Activated T-cell treated with anti-CD3 and anti-CD28 coated beads, Interleukin-2, amount 50 U/mL, for 24 hours (primary cell): ENCODE data around the gene PHOX2A.

Experiments used
- DNase-seq: peaks from one replicate; pipeline ENCODE4 v3.0.0-alpha.2; 2020
- H3K27ac Mint-ChIP-seq: 2 replicates; pipeline ENCODE4 v1.8.0; 2020; ENCODE audit warnings: mild to moderate bottlenecking, mixed read lengths
- H3K27me3 Mint-ChIP-seq: 2 replicates; pipeline ENCODE4 v1.8.0; 2020; ENCODE audit warnings: mixed read lengths
- H3K36me3 Mint-ChIP-seq: 2 replicates; pipeline ENCODE4 v1.8.0; 2020; ENCODE audit warnings: low read depth, mixed read lengths
- H3K4me1 Mint-ChIP-seq: 2 replicates; pipeline ENCODE4 v1.8.0; 2020; ENCODE audit warnings: low read depth, mixed read lengths
- H3K4me3 Mint-ChIP-seq: 2 replicates; pipeline ENCODE4 v1.8.0; 2020; ENCODE audit warnings: mild to moderate bottlenecking, moderate library complexity, mixed read lengths
- H3K9me3 Mint-ChIP-seq: 2 replicates; pipeline ENCODE4 v1.8.0; 2020; ENCODE audit warnings: mixed read lengths

PHOX2A gene

GRCh38 chr11:72233773-72234513 lies 10.0 kb downstream of the PHOX2A start:
- H3K4me3 Mint-ChIP-seq = no peak overlapping the region
- H3K36me3 Mint-ChIP-seq = peaks cover 94% of the 10 kb centered on the region
- no peak for DNase-seq
- no peaks in the 10 kb centered on the region for H3K9me3 Mint-ChIP-seq
- peak overlapping the region; percentile 58 for H3K27ac Mint-ChIP-seq
- no peaks in the 10 kb centered on the region for H3K4me1 Mint-ChIP-seq
- H3K27me3 Mint-ChIP-seq = peaks cover 3% of the 10 kb centered on the region

- no peaks in the 10 kb centered on the region for H3K4me1 Mint-ChIP-seq
Observed at GRCh38 chr11:72233056-72233772, 10.8 kb downstream of the PHOX2A start.

GRCh38 chr11:72232260-72233055 lies 11.5 kb downstream of the PHOX2A start:
- Mint-ChIP-seq H3K9me3 (no peaks in the 10 kb centered on the region), H3K27ac (no peak overlapping the region), H3K4me1 (no peaks in the 10 kb centered on the region), H3K27me3 (no peaks in the 10 kb centered on the region), H3K36me3 (peaks cover 98% of the 10 kb centered on the region), H3K4me3 (no peak overlapping the region)
- no peak for DNase-seq

More at GRCh38 chr11:72233056-72233772, 10.8 kb downstream of the PHOX2A start:
- DNase-seq = no peak
- Mint-ChIP-seq H3K9me3 (no peaks in the 10 kb centered on the region), H3K36me3 (peaks cover 97% of the 10 kb centered on the region), H3K27ac (no peak overlapping the region), H3K4me3 (no peak overlapping the region), H3K27me3 (no peaks in the 10 kb centered on the region)

- Mint-ChIP-seq H3K27ac (peak overlapping the region; percentile 29), H3K27me3 (no peaks in the 10 kb centered on the region), H3K9me3 (no peaks in the 10 kb centered on the region), H3K4me3 (no peak overlapping the region), H3K36me3 (peaks cover 92% of the 10 kb centered on the region), H3K4me1 (no peaks in the 10 kb centered on the region)
- DNase-seq = no peak
Observed at GRCh38 chr11:72231396-72232259, 12.3 kb downstream of the PHOX2A start.

- DNase-seq = no peak
- H3K4me3 Mint-ChIP-seq = no peak overlapping the region
- H3K9me3 Mint-ChIP-seq = no peaks in the 10 kb centered on the region
- H3K4me1 Mint-ChIP-seq = peaks cover 5% of the 10 kb centered on the region
- H3K27ac Mint-ChIP-seq = peak overlapping the region; percentile 29
- no peaks in the 10 kb centered on the region for H3K27me3 Mint-ChIP-seq
- peaks cover 84% of the 10 kb centered on the region for H3K36me3 Mint-ChIP-seq
Observed at GRCh38 chr11:72230764-72231365, 13.1 kb downstream of the PHOX2A start.

- no peaks in the 10 kb centered on the region for H3K9me3 Mint-ChIP-seq
- H3K27me3 Mint-ChIP-seq = no peaks in the 10 kb centered on the region
- peaks cover 83% of the 10 kb centered on the region for H3K36me3 Mint-ChIP-seq
- no peak for DNase-seq
- H3K27ac Mint-ChIP-seq = no peak overlapping the region
- H3K4me1 Mint-ChIP-seq = peaks cover 13% of the 10 kb centered on the region
- no peak overlapping the region for H3K4me3 Mint-ChIP-seq
Observed at GRCh38 chr11:72229925-72230763, 13.8 kb downstream of the PHOX2A start.

GRCh38 chr11:72229336-72229924 lies 14.5 kb downstream of the PHOX2A start:
- no peaks in the 10 kb centered on the region for H3K27me3 Mint-ChIP-seq
- H3K36me3 Mint-ChIP-seq = peaks cover 77% of the 10 kb centered on the region
- no peak overlapping the region for H3K4me3 Mint-ChIP-seq
- H3K27ac Mint-ChIP-seq = peak overlapping the region; percentile 53
- no peak for DNase-seq
- peaks cover 13% of the 10 kb centered on the region for H3K4me1 Mint-ChIP-seq
- H3K9me3 Mint-ChIP-seq = no peaks in the 10 kb centered on the region

- DNase-seq = no peak
- H3K9me3 Mint-ChIP-seq = no peaks in the 10 kb centered on the region
- peaks cover 76% of the 10 kb centered on the region for H3K36me3 Mint-ChIP-seq
- no peak overlapping the region for H3K4me3 Mint-ChIP-seq
- H3K4me1 Mint-ChIP-seq = peaks cover 13% of the 10 kb centered on the region
- H3K27me3 Mint-ChIP-seq = no peaks in the 10 kb centered on the region
- no peak overlapping the region for H3K27ac Mint-ChIP-seq
Observed at GRCh38 chr11:72228844-72229231, 15.1 kb downstream of the PHOX2A start.

GRCh38 chr11:72228229-72228843 lies 15.6 kb downstream of the PHOX2A start:
- H3K36me3 Mint-ChIP-seq = peaks cover 71% of the 10 kb centered on the region
- no peak overlapping the region for H3K4me3 Mint-ChIP-seq
- DNase-seq = no peak
- no peaks in the 10 kb centered on the region for H3K27me3 Mint-ChIP-seq
- no peaks in the 10 kb centered on the region for H3K9me3 Mint-ChIP-seq
- no peak overlapping the region for H3K27ac Mint-ChIP-seq
- H3K4me1 Mint-ChIP-seq = peaks cover 13% of the 10 kb centered on the region

GRCh38 chr11:72227316-72228228 lies 16.4 kb downstream of the PHOX2A start:
- peak overlapping the region; percentile 47 for H3K27ac Mint-ChIP-seq
- H3K9me3 Mint-ChIP-seq = no peaks in the 10 kb centered on the region
- peaks cover 18% of the 10 kb centered on the region for H3K4me1 Mint-ChIP-seq
- no peak overlapping the region for H3K4me3 Mint-ChIP-seq
- DNase-seq = no peak
- no peaks in the 10 kb centered on the region for H3K27me3 Mint-ChIP-seq
- H3K36me3 Mint-ChIP-seq = peaks cover 63% of the 10 kb centered on the region

GRCh38 chr11:72226701-72227100 lies 17.3 kb downstream of the PHOX2A start:
- DNase-seq = no peak
- Mint-ChIP-seq H3K4me3 (no peak overlapping the region), H3K36me3 (peaks cover 54% of the 10 kb centered on the region), H3K27me3 (no peaks in the 10 kb centered on the region), H3K27ac (no peak overlapping the region), H3K9me3 (no peaks in the 10 kb centered on the region), H3K4me1 (peaks cover 24% of the 10 kb centered on the region)
